ENCODE measurements around the gene SH3RF1. TPM values are rescaled to one million over a fixed set of nuclear protein-coding genes. Genes with fewer than 3 reads are reported as not detected.

The SH3RF1 gene
- total RNA-seq, 4 donors from 2014 or later, result 10.6 to 17.9 (median 13.3) TPM

- no peak overlapping the region for H3K4me3 ChIP-seq
Measured at GRCh38 chr4:169153481-169154087, 117.2 kb downstream of the SH3RF1 start.

GRCh38 chr4:169152899-169153298, 117.9 kb downstream of the SH3RF1 start:
- H3K9me3 ChIP-seq, result no peaks in the 10 kb centered on the region
- DNase-seq (ENCODE audit: low spot score in 2 of 2), result no peak
- no peak overlapping the region for H3K4me3 ChIP-seq
- H3K27me3 ChIP-seq, result no peaks in the 10 kb centered on the region
- H3K4me1 ChIP-seq, result peaks cover 0 to 8% (median 0%) of the 10 kb centered on the region in 4 donors
- WGBS, 2 donors, result 78 to 85% methylated on average over 4 of the region's 4 CpGs
- peaks cover 0 to 34% (median 0%) of the 10 kb centered on the region in 3 donors for H3K36me3 ChIP-seq
- TF ChIP-seq POLR2A (IDR thresholded peaks at IDR 0.05) (no peak), CTCF (IDR thresholded peaks at IDR 0.05) (no peak), EP300 (IDR thresholded peaks at IDR 0.05) (no peak)
- no peak overlapping the region for H3K27ac ChIP-seq

More at GRCh38 chr4:169153481-169154087, 117.2 kb downstream of the SH3RF1 start:
- peaks cover 0 to 32% (median 0%) of the 10 kb centered on the region in 3 donors for H3K36me3 ChIP-seq
- DNase-seq (ENCODE audit: low spot score in 2 of 2), result no peak
- WGBS, 2 donors, result 93 to 100% methylated on average over 2 of the region's 2 CpGs
- TF ChIP-seq POLR2A (IDR thresholded peaks at IDR 0.05) (no peak), EP300 (IDR thresholded peaks at IDR 0.05) (no peak), CTCF (IDR thresholded peaks at IDR 0.05) (no peak)
- H3K27me3 ChIP-seq, result no peaks in the 10 kb centered on the region
- no peaks in the 10 kb centered on the region for H3K9me3 ChIP-seq
- no peak overlapping the region for H3K27ac ChIP-seq
- peaks cover 0 to 8% (median 0%) of the 10 kb centered on the region in 4 donors for H3K4me1 ChIP-seq

- TF ChIP-seq POLR2A (IDR thresholded peaks at IDR 0.05) (no peak), EP300 (IDR thresholded peaks at IDR 0.05) (no peak), CTCF (IDR thresholded peaks at IDR 0.05) (no peak)
- Histone ChIP-seq H3K27me3 (no peaks in the 10 kb centered on the region), H3K27ac (no peak overlapping the region), H3K9me3 (no peaks in the 10 kb centered on the region), H3K36me3 (peaks cover 0 to 34% (median 0%) of the 10 kb centered on the region in 3 donors), H3K4me3 (no peak overlapping the region), H3K4me1 (peaks cover 0 to 8% (median 0%) of the 10 kb centered on the region in 4 donors)
- 89 to 92% methylated on average over 3 of the region's 3 CpGs for WGBS, 2 donors
- DNase-seq (ENCODE audit: low spot score in 2 of 2), result no peak
Measured at GRCh38 chr4:169152098-169152497, 118.7 kb downstream of the SH3RF1 start.

- no peaks in the 10 kb centered on the region for H3K27me3 ChIP-seq
- no peak overlapping the region for H3K4me3 ChIP-seq
- TF ChIP-seq CTCF (IDR thresholded peaks at IDR 0.05) (no peak), POLR2A (IDR thresholded peaks at IDR 0.05) (no peak), EP300 (IDR thresholded peaks at IDR 0.05) (no peak)
- peaks cover 0 to 34% (median 0%) of the 10 kb centered on the region in 3 donors for H3K36me3 ChIP-seq
- no peak overlapping the region for H3K27ac ChIP-seq
- no peaks in the 10 kb centered on the region for H3K9me3 ChIP-seq
- peaks cover 0 to 8% (median 0%) of the 10 kb centered on the region in 4 donors for H3K4me1 ChIP-seq
- DNase-seq (ENCODE audit: low spot score in 2 of 2), result no peak
- 60 to 71% methylated on average over 2 of the region's 2 CpGs for WGBS, 2 donors
Measured at GRCh38 chr4:169151671-169152070, 119.1 kb downstream of the SH3RF1 start.

- Histone ChIP-seq H3K9me3 (no peaks in the 10 kb centered on the region), H3K4me1 (peaks cover 0 to 8% (median 0%) of the 10 kb centered on the region in 4 donors), H3K27me3 (no peaks in the 10 kb centered on the region), H3K36me3 (peaks cover 0 to 34% (median 0%) of the 10 kb centered on the region in 3 donors), H3K27ac (no peak overlapping the region), H3K4me3 (no peak overlapping the region)
- TF ChIP-seq EP300 (IDR thresholded peaks at IDR 0.05) (no peak), CTCF (IDR thresholded peaks at IDR 0.05) (no peak), POLR2A (IDR thresholded peaks at IDR 0.05) (no peak)
- 94 to 97% methylated on average over 5 of the region's 5 CpGs for WGBS, 2 donors
- no peak for DNase-seq (ENCODE audit: low spot score in 2 of 2)
Measured at GRCh38 chr4:169150806-169151205, 120.0 kb downstream of the SH3RF1 start.
